SKM-1 (cell line): ENCODE results near the gene CPE.

ENCODE experiments used
- DNase-seq: peaks from one replicate; lab custom pipeline; 2025; ENCODE audit not compliant: unreplicated experiment; lab: John Stamatoyannopoulos, UW

Gene CPE

DNA sequence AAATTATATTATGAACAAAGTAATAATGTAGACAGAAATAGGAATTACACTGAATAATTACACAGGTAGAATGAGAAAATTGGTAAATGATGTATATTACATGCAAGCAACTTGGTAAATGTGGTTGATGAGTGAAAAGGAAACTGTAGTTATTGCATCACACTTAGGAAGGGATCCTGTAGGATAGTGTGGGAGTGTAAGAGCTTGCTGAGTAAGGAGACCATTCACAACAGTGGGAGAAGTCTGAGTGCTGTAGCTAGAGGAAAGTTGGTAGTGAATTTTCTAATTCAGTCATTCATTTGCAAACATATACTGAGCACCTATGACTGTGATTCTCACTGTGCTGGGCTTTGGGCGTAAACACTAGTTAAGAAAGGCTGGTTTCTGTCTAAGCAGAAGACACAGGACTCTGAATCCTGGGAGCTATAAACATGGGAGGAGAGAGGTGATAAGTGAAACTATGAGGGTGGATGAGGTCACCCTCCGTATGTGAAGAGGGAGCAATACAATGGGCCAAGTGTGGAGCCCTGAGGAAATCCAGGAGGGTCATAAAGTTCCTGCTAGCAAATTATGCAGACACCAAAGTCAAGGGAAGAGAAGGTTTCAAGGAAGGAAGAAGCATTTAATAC lies 14.2 kb upstream of the CPE start:
- no peak for DNase-seq

- DNase-seq = no peak
These were observed 11.8 kb upstream of the CPE start for GRCh38 chr4:165367040-165367439.

DNA sequence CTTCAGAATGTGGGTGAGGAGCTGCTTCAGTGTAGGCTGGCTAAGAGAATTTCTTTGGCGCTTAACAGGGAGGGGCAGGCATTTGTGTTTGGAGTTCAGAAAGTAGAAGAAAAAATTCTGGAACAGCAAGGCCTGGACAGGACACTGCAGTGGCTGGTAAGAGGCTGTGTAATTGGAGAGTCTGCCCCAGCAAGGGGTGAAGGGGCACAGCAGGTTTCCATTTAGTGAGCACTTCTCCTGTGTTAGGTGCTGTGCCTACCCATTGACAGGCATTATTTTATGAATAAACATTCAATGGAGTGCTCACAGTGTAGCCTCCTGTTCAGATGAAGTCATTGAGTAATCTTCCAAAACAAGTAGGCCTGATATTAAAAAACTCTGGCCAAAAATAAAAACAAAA lies 10.7 kb upstream of the CPE start:
- DNase-seq = no peak

DNA sequence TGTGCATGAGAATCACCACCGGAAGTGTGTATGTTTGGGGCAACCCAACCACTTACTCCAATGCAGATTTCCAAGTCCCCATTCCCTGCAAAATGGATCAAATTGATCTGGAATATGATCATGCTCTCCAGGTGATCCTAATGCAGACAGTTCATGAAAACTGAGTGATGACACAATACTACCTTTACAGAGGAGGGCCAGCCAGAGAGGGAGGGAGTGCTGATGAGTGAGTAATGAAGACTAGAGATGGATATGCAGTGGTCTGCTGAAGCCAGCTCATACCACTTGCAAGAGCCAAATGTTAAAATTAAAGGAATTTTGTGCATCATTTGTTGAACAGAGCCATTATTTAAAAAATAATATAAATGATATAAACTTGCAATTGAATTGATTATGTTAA lies 10.2 kb upstream of the CPE start:
- DNase-seq = no peak

GRCh38 chr4:165369522-165369921 lies 9.3 kb upstream of the CPE start:
- peak; percentile 43 for DNase-seq

DNA sequence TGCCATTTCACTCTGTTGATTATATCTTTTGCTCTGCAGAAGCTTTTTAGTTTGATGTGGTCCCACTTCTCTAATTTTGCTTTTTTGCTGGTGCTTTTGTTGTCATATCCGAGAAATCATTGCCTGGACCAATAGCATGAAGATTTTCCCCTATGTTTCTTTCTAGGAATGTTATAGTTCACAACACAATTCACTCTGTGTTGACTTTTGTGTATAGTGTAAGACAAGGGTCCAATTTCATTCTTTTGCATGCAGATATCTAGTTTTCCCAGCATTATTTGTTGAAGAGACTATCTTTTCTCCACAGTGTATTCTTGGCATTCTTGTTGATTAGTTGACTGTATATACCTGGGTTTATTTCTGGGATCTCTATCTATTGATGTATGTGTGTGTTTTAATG lies 8.3 kb upstream of the CPE start:
- DNase-seq = no peak

DNA sequence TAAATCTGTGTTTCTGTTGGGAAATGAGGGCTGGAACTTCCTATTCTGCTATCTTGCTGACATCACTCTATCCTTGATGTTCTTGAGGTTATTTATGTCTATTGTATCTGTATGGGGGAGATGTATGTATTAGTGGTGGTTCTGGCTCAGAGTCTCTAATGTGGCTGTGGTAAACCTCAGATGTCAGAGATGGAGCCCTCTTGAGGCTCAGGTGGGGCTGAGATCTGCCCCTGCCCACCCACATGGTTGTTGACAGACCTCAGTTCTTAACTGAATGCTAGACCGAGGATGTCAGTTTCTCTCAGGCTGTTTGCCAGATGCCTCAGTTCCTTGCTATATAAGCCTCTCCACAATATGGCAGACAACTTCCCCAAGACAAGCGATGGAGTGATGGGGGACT lies 3.3 kb upstream of the CPE start:
- DNase-seq = no peak

- no peak for DNase-seq
These were observed 437 bp upstream of the CPE start for GRCh38 chr4:165378398-165378744.

DNA sequence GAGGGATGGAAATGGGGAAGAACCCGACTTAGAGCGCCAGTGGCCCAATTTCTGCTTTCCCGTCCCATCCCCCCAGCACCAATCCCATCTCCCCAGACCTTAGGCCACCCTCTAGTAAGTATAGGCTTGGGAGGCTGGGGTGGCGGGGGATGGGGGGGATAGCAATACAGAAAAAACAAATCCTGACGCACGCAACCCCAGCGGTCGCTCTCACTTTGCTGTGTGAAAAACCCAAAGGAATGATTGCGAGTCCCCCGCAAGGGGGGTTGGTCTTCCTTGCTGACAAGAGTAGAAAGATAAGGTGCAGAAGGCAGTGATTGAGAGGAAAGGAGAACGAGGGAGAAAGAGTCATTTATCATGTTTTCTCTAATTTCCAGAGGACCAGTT lies 863 bp downstream of the CPE start:
- DNase-seq = no peak

- DNase-seq = no peak
These were observed 2.0 kb downstream of the CPE start for GRCh38 chr4:165380805-165381204.

DNA sequence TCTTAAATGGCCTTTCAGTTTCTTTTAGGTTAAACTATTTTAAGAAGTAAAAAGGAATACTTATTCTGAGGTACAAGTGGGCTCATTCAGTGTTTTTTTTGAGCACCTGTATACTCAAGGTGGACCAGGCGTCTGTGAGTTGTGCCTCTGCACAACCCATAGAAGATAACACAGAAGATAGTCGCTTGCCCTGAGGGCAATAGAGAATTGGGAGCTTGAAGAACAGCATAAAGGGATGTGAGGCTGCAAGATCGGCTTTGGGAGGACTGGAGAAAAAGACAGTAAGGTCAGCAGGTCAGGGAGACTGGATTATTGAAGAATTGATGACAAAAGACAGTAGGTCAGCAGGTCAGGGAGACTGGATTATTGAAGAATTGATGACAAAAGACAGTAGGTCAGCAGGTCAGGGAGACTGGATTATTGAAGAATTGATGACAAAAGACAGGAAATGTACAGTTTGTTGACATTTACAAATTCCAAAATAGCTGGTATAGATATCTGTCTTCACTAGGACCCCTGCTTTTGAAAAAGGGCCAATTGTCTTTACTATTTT lies 3.1 kb downstream of the CPE start:
- DNase-seq = no peak

GRCh38 chr4:165382640-165383039 lies 3.8 kb downstream of the CPE start:
- no peak for DNase-seq

DNA sequence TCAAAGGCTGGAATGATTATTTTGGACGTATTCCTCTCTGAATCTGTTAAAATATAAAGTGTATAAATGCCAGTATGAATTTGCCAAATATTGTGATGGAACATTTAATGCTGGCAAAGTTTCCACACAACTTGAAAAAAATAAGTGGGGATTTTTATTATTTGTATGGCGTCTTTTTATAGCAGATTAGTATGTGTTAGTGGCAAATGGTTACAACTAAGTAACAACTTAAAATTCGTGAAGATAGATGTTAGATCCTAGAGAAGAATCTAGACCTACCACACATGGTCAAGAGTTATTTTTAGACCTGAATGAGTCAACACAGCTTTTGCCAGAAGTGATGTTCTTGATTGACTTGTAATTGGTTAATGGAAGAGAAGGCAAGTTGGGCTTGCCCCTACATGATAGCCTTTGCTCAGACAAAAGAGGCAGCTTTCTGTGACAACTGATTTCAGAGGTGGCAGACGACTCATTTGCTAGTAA lies 4.8 kb downstream of the CPE start:
- DNase-seq = no peak

- DNase-seq = no peak
These were observed 5.4 kb downstream of the CPE start for GRCh38 chr4:165384186-165384585.

DNA sequence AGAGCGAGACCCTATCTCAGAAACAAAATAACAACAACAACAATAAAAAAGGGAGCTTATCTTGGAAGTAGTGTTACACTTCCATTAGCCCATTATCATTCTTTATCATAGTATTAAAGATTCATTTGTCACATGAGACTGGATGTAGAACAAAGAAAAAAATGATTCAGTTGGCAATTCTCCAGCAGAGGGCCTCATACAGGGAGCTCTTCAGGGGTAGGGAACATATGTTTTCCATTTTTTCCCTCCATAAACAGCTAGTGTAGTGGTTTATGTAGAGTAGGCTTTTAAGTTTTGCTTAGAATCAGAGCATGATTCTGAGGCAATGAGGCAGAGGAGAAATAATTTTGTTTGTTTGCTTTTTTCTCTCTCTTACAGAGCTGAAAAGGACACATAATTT lies 5.8 kb downstream of the CPE start:
- no peak for DNase-seq

DNA sequence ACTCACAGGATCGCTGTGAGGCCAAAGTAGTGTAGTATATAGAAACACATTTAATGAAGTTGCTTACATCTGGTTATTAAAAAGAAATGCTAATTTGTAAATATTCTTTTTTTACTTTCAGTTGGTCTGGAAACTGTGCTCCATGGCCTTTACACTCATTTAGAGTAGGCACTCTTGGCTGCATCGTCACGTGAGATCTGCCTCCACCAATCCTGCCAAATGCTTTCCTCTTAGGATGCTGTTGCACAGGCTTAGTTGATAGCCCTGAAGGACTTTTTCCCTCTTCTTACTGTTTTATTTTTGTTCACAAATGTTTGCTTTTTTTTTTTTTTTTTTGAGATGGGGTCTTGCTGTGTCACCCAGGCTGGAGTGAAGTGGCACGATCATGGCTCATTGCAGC lies 6.3 kb downstream of the CPE start:
- no peak for DNase-seq

DNA sequence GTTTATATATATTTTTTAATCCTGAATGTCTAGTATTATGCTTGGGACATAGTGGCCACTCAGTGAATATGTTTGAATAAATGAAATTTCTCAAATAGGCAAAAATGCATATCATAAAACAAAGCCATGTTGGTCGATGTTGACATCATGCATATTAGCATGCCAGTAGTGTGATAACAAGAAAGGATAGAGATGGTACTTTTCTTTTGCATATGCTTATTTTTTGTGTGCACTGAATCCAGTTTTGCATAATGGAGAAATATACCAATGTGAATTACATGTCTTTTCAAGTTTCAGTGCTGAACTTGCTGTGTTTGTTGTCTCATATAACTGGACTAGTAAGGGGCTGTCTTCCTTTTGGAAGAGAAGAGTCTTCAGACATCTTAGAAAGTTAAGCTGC lies 7.5 kb downstream of the CPE start:
- no peak for DNase-seq

DNA sequence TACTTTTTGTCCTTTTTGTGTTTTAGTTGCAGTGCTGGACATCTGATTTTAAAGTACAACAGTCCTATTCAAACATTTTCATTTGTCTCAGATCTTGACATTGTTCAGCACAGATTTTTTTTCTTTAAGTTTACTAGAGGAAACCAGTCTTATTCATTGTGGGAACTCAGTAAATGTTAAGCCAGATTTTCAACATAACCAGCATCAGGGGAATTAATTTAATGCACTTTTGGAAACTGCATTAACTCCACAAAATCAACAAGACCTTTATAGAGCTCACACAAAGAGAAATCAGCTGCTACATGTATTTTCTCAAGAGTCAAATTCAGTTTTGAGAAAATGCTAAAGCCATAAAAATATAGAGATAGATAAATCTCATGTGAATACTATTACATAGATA lies 9.9 kb downstream of the CPE start:
- DNase-seq = no peak

DNA sequence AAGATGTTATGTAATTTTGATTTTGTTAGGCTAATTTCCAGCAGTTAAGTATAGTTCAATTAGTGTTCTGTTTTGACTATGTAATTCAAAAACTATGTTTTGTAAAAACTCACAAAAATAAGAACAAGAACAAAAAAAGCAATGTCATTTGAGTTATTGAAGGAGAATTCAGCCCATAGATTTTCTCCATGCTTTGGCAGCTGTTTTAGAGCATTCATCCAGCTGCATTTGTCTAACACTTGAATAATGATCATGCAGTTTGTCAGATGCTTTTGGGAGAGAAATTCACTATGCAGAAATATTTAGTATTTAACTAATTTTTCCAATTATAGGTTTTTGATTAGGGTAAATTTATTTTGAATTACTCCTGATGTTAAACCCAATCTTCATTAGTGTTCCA lies 14.2 kb downstream of the CPE start:
- no peak for DNase-seq

DNA sequence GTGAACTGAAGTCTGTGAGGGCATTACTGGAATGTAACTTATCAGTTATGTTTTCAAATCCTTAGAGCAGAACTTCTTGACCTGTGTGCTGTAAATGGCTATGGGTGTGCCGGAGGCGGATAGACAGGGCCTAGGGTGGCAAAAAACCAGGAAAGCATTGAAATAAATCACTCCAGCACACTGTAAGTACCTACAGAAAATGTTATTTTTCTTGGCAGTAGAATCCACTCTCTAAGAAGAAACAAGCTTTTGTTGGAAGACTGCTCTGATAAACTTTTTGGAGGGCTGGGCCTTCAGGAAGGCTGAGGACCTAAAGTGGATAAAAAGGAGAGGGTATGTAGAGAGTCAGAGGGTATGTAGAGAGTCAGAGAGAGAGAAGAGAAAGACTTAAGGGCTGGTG lies 14.9 kb downstream of the CPE start:
- DNase-seq = no peak

- DNase-seq = no peak
These were observed 15.5 kb downstream of the CPE start for GRCh38 chr4:165394275-165394674.

DNA sequence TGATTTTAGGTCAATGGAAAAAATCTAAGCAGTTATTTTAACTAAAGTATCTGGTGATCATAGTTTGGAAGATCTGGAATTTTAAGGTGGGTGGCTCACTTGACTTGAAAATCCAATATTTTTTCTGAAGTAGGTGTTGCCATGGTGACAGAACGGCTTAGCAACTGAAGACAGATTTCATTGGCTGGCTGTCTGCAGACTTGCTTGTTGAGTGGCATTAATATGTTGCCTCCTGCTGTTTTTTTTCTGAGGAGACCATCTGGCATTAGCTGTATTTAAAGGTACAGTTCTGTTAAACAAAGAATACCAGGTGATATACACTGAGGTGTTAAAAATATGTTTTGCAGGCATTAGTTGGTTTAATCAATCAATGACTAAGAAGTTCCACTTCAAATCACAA lies 19.8 kb downstream of the CPE start:
- DNase-seq = no peak

DNA sequence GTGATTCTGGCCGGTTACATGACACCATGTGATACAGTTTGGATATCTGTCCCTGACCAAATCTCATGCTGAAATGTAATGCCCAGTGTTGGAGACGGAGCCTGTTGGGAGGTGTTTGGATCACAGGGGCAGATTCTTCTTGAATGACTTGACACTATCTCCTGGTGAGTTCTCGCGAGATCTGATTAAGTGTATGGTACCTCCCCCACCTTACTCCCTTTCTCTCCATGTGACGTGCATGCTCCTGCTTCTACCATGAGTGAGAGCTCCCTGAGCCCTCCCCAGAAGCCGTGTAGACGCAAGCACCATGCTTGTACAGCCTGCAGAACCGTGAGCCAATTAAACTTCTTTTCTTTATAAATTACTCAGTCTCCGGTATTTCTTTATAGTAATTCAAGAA lies 23.6 kb downstream of the CPE start:
- DNase-seq = no peak
